Measurements from ENCODE around the gene NSDHL. TPM values are rescaled to one million over a fixed set of nuclear protein-coding genes. Genes with fewer than 3 reads are reported as not detected.
A peak's percentile ranks its signal among the peaks of the same experiment; 100 is the strongest.

NSDHL gene
- total and polyA plus RNA-seq, 2 of the 13 experiments (the other 11 are each of a cell fraction or from before 2014, with no cell fraction given), result 26.2 to 49.3 TPM

DNA sequence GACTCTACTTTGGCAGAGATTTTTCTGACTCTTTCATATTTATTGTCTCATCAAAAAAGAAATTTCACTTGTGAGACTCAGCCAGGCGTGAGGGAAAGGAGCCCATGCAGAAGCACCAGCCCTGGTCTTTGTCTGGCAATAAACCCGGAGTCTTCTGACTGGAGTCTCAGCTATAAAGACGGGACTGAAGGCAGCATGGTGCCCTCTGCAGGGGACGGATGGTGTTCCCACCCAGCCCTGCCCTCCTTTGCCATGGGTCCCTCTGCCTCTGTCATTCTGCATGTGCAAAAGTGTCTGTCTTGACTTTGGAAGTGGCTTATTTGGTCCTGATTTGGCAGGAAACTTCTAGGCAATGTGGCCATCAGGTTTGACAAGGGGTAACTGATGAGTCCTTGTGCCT is 81.2 kb downstream of the NSDHL start:
- Histone ChIP-seq H4K20me1 (ENCODE audit: insufficient read depth, low read length) (no peaks in the 10 kb centered on the region), H3K79me2 (ENCODE audit: insufficient read depth, low read length) (no peaks in the 10 kb centered on the region), H3K4me3 (replicated peaks in 1 of 3; ENCODE audit: insufficient read depth in 1 of 3, low read depth in 2 of 3, low read length in 3 of 3) (no peak overlapping the region), H3K36me3 (replicated peaks in 1 of 2; ENCODE audit: control insufficient read depth in 1 of 2, insufficient read depth in 2 of 2, low read length in 2 of 2) (no peaks in the 10 kb centered on the region), H3K9me3 (ENCODE audit: low read length) (no peaks in the 10 kb centered on the region), H3K27ac (ENCODE audit: extremely low read length, insufficient read depth, low read length) (no peak overlapping the region), H3K4me2 (ENCODE audit: low read depth, low read length) (no peak overlapping the region), H3K9ac (ENCODE audit: insufficient read depth, low read depth, low read length) (no peak overlapping the region), H3K4me1 (ENCODE audit: insufficient read depth, low read length) (peaks cover 12% of the 10 kb centered on the region), H3K27me3 (ENCODE audit: control insufficient read depth in 1 of 2, insufficient read depth in 2 of 2, low read length in 2 of 2) (no peaks in the 10 kb centered on the region; a peak in 1 of 5 replicates), H2AFZ (ENCODE audit: low read length) (no peak overlapping the region)
- CTCF ChIA-PET (ENCODE audit: low intra/inter-chr PET ratio, low total read pairs), result no interaction called here
- BruUV-seq (replicated peaks), result no TSS peak
- DNase-seq (ENCODE audit: low spot score), result no peak
- peak; percentile 8 for FAIRE-seq
- WGBS (ENCODE audit: low lambda C conversion rate), result 0% methylated on average over 3 of the region's 4 CpGs
- POLR2A ChIA-PET, result no interaction called here
- TF ChIP-seq, protein P1, sequence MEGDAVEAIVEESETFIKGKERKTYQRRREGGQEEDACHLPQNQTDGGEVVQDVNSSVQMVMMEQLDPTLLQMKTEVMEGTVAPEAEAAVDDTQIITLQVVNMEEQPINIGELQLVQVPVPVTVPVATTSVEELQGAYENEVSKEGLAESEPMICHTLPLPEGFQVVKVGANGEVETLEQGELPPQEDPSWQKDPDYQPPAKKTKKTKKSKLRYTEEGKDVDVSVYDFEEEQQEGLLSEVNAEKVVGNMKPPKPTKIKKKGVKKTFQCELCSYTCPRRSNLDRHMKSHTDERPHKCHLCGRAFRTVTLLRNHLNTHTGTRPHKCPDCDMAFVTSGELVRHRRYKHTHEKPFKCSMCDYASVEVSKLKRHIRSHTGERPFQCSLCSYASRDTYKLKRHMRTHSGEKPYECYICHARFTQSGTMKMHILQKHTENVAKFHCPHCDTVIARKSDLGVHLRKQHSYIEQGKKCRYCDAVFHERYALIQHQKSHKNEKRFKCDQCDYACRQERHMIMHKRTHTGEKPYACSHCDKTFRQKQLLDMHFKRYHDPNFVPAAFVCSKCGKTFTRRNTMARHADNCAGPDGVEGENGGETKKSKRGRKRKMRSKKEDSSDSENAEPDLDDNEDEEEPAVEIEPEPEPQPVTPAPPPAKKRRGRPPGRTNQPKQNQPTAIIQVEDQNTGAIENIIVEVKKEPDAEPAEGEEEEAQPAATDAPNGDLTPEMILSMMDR (CRISPR knock-in tag; IDR thresholded peaks at IDR 0.05), result 0 out of 2 replicates have a peak, but pooled peaks have one; percentile 13
- TF ChIP-seq, protein P2, sequence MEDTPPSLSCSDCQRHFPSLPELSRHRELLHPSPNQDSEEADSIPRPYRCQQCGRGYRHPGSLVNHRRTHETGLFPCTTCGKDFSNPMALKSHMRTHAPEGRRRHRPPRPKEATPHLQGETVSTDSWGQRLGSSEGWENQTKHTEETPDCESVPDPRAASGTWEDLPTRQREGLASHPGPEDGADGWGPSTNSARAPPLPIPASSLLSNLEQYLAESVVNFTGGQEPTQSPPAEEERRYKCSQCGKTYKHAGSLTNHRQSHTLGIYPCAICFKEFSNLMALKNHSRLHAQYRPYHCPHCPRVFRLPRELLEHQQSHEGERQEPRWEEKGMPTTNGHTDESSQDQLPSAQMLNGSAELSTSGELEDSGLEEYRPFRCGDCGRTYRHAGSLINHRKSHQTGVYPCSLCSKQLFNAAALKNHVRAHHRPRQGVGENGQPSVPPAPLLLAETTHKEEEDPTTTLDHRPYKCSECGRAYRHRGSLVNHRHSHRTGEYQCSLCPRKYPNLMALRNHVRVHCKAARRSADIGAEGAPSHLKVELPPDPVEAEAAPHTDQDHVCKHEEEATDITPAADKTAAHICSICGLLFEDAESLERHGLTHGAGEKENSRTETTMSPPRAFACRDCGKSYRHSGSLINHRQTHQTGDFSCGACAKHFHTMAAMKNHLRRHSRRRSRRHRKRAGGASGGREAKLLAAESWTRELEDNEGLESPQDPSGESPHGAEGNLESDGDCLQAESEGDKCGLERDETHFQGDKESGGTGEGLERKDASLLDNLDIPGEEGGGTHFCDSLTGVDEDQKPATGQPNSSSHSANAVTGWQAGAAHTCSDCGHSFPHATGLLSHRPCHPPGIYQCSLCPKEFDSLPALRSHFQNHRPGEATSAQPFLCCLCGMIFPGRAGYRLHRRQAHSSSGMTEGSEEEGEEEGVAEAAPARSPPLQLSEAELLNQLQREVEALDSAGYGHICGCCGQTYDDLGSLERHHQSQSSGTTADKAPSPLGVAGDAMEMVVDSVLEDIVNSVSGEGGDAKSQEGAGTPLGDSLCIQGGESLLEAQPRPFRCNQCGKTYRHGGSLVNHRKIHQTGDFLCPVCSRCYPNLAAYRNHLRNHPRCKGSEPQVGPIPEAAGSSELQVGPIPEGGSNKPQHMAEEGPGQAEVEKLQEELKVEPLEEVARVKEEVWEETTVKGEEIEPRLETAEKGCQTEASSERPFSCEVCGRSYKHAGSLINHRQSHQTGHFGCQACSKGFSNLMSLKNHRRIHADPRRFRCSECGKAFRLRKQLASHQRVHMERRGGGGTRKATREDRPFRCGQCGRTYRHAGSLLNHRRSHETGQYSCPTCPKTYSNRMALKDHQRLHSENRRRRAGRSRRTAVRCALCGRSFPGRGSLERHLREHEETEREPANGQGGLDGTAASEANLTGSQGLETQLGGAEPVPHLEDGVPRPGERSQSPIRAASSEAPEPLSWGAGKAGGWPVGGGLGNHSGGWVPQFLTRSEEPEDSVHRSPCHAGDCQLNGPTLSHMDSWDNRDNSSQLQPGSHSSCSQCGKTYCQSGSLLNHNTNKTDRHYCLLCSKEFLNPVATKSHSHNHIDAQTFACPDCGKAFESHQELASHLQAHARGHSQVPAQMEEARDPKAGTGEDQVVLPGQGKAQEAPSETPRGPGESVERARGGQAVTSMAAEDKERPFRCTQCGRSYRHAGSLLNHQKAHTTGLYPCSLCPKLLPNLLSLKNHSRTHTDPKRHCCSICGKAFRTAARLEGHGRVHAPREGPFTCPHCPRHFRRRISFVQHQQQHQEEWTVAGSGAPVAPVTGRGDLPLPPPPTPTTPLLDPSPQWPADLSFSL (CRISPR knock-in tag; IDR thresholded peaks at IDR 0.05), result no peak
- TF ChIP-seq ZNF496 (CRISPR knock-in tag; IDR thresholded peaks at IDR 0.05; ENCODE audit: insufficient replicate concordance) (no peak), SPEN (CRISPR knock-in tag; IDR thresholded peaks at IDR 0.05; ENCODE audit: low read depth) (no peak), ZNF780A (CRISPR knock-in tag; IDR thresholded peaks at IDR 0.05) (no peak), ZBTB8A (CRISPR knock-in tag; IDR thresholded peaks at IDR 0.05; ENCODE audit: borderline replicate concordance, low read depth) (no peak), SYNCRIP (IDR thresholded peaks at IDR 0.05; ENCODE audit: insufficient read depth, low read depth, low read length) (no peak), ZNF180 (CRISPR knock-in tag; IDR thresholded peaks at IDR 0.05; ENCODE audit: borderline replicate concordance, low read depth) (no peak)
- in situ Hi-C loops (cut with HindIII; ENCODE audit: extremely low pct_ligation_motif_present, low pct_unique_long_range_greater_than_20kb), result no loop called here
- intact Hi-C loops (cut with micrococcal nuclease; ENCODE audit: unreplicated experiment), result no loop called here
- no peak for ATAC-seq

Data from HepG2 (cell line).